B cell (primary cell): Measurements from ENCODE around the gene DCTN5.

Experiments
- CTCF ChIP-seq: fragments of 200-600 bp; IDR thresholded peaks from one replicate; pipeline ENCODE4 v1.8.0; 2022; ENCODE audit warnings: antibody characterized with exemption, mild to moderate bottlenecking
- EZH2 ChIP-seq: IDR thresholded peaks from 2 replicates; pipeline ENCODE4 v1.6.1; 2012; ENCODE audit warnings: borderline replicate concordance, low read depth, mild to moderate bottlenecking, moderate library complexity, low read length; ENCODE audit not compliant: insufficient read depth, poor library complexity, severe bottlenecking

GRCh38 chr16:23668873-23669272 lies 27.6 kb downstream of the DCTN5 start:
- TF ChIP-seq CTCF, result no peak
- no peak for TF ChIP-seq EZH2
